GM12801 (cell line): ENCODE data around the gene KCNG1.

ENCODE experiments used
- CTCF ChIP-seq: IDR thresholded peaks from one replicate; pipeline ENCODE4 v1.5.1; 2011; ENCODE audit warnings: control low read depth; ENCODE audit not compliant: insufficient read length; ENCODE audit errors: extremely low read depth

Gene KCNG1

GRCh38 chr20:51034476-51034875, 11.6 kb upstream of the KCNG1 start:
- TF ChIP-seq CTCF = no peak

GRCh38 chr20:51029963-51030920, 7.3 kb upstream of the KCNG1 start:
- TF ChIP-seq CTCF = no peak

- TF ChIP-seq CTCF = no peak
These were observed 6.6 kb upstream of the KCNG1 start for GRCh38 chr20:51029556-51029955.

DNA sequence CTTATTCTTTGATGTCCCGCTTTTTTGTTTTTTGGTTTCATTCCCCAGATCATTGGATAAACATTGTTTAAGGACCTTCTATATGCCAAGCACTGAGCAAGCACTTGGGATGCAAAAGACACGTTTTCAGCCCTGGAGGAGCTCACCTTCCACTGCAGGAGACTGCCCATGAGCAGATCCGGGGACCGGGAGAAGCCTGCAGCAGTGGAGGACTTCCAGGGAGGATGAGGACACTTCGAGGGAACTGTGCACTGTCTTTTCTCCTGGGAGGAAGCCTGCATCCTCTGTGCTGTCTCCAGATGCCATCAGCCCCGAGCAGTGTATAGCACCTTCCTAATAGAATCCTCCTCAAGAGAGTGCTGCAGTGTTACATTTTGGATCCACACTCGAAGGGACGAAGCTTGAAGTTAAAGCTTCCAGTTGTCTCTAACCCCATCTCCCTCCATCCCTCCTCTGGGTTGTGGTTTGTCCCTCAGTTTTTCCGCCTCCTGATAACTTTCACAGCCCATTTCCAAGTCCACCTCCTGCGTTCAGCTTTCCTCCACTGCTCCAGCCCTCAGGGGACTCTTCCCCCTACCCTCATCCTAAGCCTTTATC, 5.8 kb upstream of the KCNG1 start:
- TF ChIP-seq CTCF = no peak

DNA sequence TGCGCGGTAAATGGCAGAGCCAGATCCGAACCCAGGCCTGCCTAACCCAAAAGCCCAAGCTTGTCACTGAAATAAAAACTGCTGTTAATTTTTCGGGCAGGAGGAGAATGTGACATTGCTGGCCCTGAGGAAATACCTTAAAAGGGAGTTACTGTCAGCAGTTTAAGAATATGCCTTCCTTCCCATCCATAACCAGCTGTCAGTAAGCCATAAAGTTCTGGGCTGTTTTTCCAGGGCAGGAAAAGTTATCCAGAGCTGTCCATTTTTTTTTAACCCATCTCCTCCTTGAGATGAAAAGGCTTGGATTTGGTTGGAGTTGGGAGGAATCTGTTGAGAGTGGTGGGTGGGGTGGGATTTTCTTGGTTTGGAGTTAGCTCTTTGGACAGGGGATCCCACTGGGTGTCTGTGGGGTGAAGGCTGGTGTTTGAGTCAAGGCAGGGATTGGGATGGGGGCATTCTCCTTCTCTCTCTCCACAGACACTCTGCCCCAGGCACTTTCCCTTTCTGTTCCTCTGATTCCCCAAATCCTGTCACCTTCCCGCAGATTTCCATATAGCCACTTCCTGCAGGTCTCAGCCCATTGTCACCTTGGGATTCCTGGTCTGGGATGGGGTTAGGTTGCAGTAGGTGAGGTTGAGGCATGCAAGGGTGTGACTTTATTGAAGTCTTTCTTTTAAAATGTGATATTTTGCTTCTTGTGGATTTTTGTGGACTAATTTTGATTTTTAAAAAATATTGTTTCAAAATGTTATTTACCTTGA, 4.3 kb upstream of the KCNG1 start:
- no peak for TF ChIP-seq CTCF

DNA sequence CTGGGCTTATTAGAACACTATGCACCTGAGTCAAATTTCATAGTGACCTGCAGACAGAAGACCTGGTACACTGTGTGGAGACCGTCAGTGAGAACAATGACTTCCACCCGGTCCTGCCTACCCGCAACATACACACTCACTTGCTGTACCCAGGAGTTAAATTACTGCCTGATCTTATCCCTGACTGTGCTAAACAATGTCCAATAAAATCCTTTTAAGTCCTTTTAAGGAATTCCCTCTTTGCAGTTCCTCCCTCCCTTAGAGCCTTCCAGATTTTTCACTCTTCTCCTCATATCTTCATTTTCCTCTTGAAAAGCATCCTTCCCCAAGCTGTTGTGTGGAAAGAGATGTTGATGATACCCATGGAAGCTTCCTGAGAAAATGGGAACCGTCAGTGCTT, 3.4 kb upstream of the KCNG1 start:
- TF ChIP-seq CTCF = no peak

- no peak for TF ChIP-seq CTCF
These were observed 1.9 kb upstream of the KCNG1 start for GRCh38 chr20:51024761-51025160.
